Measurements from ENCODE around the gene ARHGAP26. TPM values are rescaled to one million over a fixed set of nuclear protein-coding genes. Genes with fewer than 3 reads are reported as not detected.

Gene ARHGAP26
- total and polyA plus RNA-seq, 4 donors = 1.8 to 16.7 (median 4.1) TPM

- Histone ChIP-seq H3K27me3 (ENCODE audit: control insufficient read depth in 4 of 4, insufficient read depth in 4 of 4, low read length in 3 of 4) (no peaks in the 10 kb centered on the region), H3K4me3 (ENCODE audit: low read depth in 1 of 3, low read length in 3 of 3) (no peak overlapping the region), H3K9ac (ENCODE audit: low read depth in 1 of 2, low read length in 2 of 2) (peak overlapping the region in 1 of 2 donors; percentile 32), H3K27ac (ENCODE audit: low read depth in 1 of 2, low read length in 2 of 2) (no peak overlapping the region), H3K36me3 (ENCODE audit: control insufficient read depth in 4 of 4, insufficient read depth in 3 of 4, low read depth in 1 of 4, low read length in 3 of 4) (no peaks in the 10 kb centered on the region), H3K9me3 (ENCODE audit: control insufficient read depth in 4 of 4, low read length in 3 of 4) (no peaks in the 10 kb centered on the region), H3K4me1 (ENCODE audit: control insufficient read depth in 4 of 4, insufficient read depth in 4 of 4, low read length in 3 of 4) (peaks cover 0 to 30% (median 15%) of the 10 kb centered on the region in 4 donors)
- TF ChIP-seq NR2F2 (IDR thresholded peaks at IDR 0.05) (no peak), EGR1 (IDR thresholded peaks at IDR 0.05; ENCODE audit: low read depth in 2 of 2) (no peak), RXRA (IDR thresholded peaks at IDR 0.05) (no peak), GABPA (IDR thresholded peaks at IDR 0.05 in 1 of 2, conservative IDR thresholded peaks at IDR 0.05 in 1 of 2) (no peak), ZBTB33 (IDR thresholded peaks at IDR 0.05) (no peak), HNF4G (IDR thresholded peaks at IDR 0.05) (no peak), FOXA2 (IDR thresholded peaks at IDR 0.05) (no peak), RAD21 (IDR thresholded peaks at IDR 0.05) (no peak), JUND (IDR thresholded peaks at IDR 0.05) (no peak), ATF3 (IDR thresholded peaks at IDR 0.05) (no peak), MAX (IDR thresholded peaks at IDR 0.05) (no peak), CTCF (IDR thresholded peaks at IDR 0.05; ENCODE audit: low read depth, low read length, missing input control) (no peak), REST (IDR thresholded peaks at IDR 0.05) (no peak), SP1 (IDR thresholded peaks at IDR 0.05) (no peak)
- DNase-seq (ENCODE audit: low spot score) = no peak
- WGBS = 83% methylated on average over 5 of the region's 5 CpGs
Measured at GRCh38 chr5:142863856-142864255, 93.7 kb downstream of the ARHGAP26 start.

All from liver (tissue), 9 donors.